HL-60 (cell line): ENCODE data around the gene ZNF655.

Experiments
- DNase-seq, 2 experiments: peaks; one replicate each; pipeline ENCODE4 v3.0.0-alpha.2; 2010 to 2020; ENCODE audit warnings: low read depth in 1 of 2, low spot score in 1 of 2
- H3K27ac ChIP-seq: fragments of 250-450 bp; sonication (Bioruptor Pico); replicated peaks from 2 replicates; pipeline ENCODE4 v1.5.1; 2020; ENCODE audit warnings: mild to moderate bottlenecking, moderate library complexity
- H3K27me3 ChIP-seq: fragments of 250-450 bp; sonication (Bioruptor Pico); 2 replicates; pipeline ENCODE4 v1.5.1; 2021; ENCODE audit warnings: mild to moderate bottlenecking, moderate library complexity; ENCODE audit not compliant: insufficient read depth, poor library complexity, severe bottlenecking
- H3K4me3 ChIP-seq: replicated peaks from 2 replicates; pipeline ENCODE4 v1.5.1; 2011; ENCODE audit warnings: mild to moderate bottlenecking, control low read depth, low read length; ENCODE audit not compliant: insufficient read depth
- CTCF ChIP-seq: IDR thresholded peaks from one replicate; pipeline ENCODE4 v1.5.1; 2011; ENCODE audit warnings: low read length, control low read depth, inconsistent platforms; ENCODE audit not compliant: insufficient read depth
- GABPA ChIP-seq: IDR thresholded peaks from 2 replicates; pipeline ENCODE4 v1.6.1; 2012; ENCODE audit warnings: low read depth
- POLR2AphosphoS5 ChIP-seq: IDR thresholded peaks from 2 replicates; pipeline ENCODE4 v1.6.1; 2012; ENCODE audit warnings: low read depth
- SPI1 ChIP-seq: IDR thresholded peaks from 2 replicates; pipeline ENCODE4 v1.6.1; 2012; ENCODE audit warnings: low read depth, mild to moderate bottlenecking, borderline replicate concordance
- TF ChIP-seq, protein P1 (sequence below): IDR thresholded peaks from 2 replicates; pipeline ENCODE4 v1.6.1; 2012; ENCODE audit warnings: low read depth; ENCODE audit not compliant: insufficient replicate concordance

The ZNF655 gene

DNA sequence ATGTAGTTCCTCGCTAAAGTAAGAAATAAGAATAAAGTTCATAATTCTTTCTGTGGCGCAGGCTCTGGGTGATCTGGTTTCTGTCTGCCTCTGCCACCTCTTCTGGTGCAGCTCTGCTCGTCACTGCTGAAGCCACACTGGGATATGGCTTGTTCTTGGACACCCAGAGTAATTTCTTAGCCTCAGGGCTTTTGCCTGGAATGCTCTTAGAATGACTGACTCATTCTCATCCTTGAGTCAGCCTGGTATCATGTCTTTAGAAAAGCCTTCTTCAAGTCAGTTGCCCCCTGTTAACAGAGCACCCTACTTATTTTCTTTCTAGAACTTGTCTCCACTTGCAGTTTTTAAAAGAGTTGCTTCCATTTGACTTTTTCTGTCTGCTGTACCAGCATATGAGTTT is 60.3 kb downstream of the ZNF655 start:
- no peak overlapping the region for H3K27ac ChIP-seq
- H3K27me3 ChIP-seq: no peaks in the 10 kb centered on the region
- no peak overlapping the region for H3K4me3 ChIP-seq
- TF ChIP-seq, protein P1, sequence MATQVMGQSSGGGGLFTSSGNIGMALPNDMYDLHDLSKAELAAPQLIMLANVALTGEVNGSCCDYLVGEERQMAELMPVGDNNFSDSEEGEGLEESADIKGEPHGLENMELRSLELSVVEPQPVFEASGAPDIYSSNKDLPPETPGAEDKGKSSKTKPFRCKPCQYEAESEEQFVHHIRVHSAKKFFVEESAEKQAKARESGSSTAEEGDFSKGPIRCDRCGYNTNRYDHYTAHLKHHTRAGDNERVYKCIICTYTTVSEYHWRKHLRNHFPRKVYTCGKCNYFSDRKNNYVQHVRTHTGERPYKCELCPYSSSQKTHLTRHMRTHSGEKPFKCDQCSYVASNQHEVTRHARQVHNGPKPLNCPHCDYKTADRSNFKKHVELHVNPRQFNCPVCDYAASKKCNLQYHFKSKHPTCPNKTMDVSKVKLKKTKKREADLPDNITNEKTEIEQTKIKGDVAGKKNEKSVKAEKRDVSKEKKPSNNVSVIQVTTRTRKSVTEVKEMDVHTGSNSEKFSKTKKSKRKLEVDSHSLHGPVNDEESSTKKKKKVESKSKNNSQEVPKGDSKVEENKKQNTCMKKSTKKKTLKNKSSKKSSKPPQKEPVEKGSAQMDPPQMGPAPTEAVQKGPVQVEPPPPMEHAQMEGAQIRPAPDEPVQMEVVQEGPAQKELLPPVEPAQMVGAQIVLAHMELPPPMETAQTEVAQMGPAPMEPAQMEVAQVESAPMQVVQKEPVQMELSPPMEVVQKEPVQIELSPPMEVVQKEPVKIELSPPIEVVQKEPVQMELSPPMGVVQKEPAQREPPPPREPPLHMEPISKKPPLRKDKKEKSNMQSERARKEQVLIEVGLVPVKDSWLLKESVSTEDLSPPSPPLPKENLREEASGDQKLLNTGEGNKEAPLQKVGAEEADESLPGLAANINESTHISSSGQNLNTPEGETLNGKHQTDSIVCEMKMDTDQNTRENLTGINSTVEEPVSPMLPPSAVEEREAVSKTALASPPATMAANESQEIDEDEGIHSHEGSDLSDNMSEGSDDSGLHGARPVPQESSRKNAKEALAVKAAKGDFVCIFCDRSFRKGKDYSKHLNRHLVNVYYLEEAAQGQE: no peak
- TF ChIP-seq CTCF (no peak), POLR2AphosphoS5 (no peak), GABPA (no peak), SPI1 (no peak)
- no peak for DNase-seq

GRCh38 chr7:99619571-99620130 is 61.2 kb downstream of the ZNF655 start:
- no peak for DNase-seq
- no peak overlapping the region for H3K27ac ChIP-seq
- TF ChIP-seq, protein P1: no peak
- TF ChIP-seq POLR2AphosphoS5 (no peak), SPI1 (no peak), CTCF (no peak), GABPA (no peak)
- no peaks in the 10 kb centered on the region for H3K27me3 ChIP-seq
- no peak overlapping the region for H3K4me3 ChIP-seq

DNA sequence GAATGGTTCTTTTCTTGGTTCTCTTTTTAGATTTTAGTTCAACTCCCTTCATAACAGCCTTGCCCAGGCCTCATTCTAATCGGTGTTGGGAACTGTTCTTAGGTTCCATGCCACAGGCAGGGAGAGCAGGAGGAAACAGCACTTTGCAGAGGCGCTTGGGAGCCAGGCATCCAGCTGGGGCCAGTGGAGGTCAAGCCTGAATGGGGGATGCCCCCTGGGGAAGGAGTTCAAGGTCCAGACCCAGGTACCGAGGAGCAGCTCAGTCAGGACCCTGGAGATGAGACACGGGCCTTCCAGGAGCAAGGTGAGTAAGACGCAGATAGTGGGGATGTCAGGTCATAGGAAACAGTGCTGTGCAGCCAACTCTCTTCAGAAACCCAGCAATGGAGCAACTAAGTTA is 62.8 kb downstream of the ZNF655 start:
- Histone ChIP-seq H3K27ac (no peak overlapping the region), H3K27me3 (no peaks in the 10 kb centered on the region), H3K4me3 (no peak overlapping the region)
- DNase-seq: no peak
- TF ChIP-seq CTCF (no peak), GABPA (no peak), POLR2AphosphoS5 (no peak), SPI1 (no peak)
- TF ChIP-seq, protein P1: no peak
